Activated naive CD4-positive, alpha-beta T cell treated with anti-CD3 and anti-CD28 coated beads, Interleukin-2, amount 10 ng/mL, durations not matched to agents 5 hours and 36 hours (primary cell): ENCODE data around the gene RPL39. TPM values are rescaled to one million over a fixed set of nuclear protein-coding genes. Genes with fewer than 3 reads are reported as not detected.

Experiments used
- total RNA-seq, 2 experiments: library from RNA; stranded (reverse); gene quantifications; one replicate each; pipeline ENCODE4 v1.2.3, GENCODE V29; 2021

RPL39 gene
- total RNA-seq, result 1,000 to 10,000 TPM; 2,741 to 2,796 TPM

GRCh38 chrX:119791437-119792231 is at the start of gene RPL39:
Gene RPL39 (minus strand): TSS chrX:119791630. CDS start chrX:119791576, 54 bp downstream.

GRCh38 chrX:119757979-119758730 is 33.3 kb downstream of the RPL39 start, which contains the start of gene SOWAHD:
Gene SOWAHD (plus strand): TSS chrX:119758588. CDS start chrX:119758668, 80 bp downstream.

Other genes with a start within 250 kb of the RPL39 start
- 10 to 100 TPM; 17.3 to 18.4 TPM for gene STEEP1, start 226.2 kb downstream of the RPL39 start, total RNA-seq
- gene UBE2A, start 217.1 kb downstream of the RPL39 start, total RNA-seq, result 10 to 100 TPM; 61.4 to 64.9 TPM
- 10 to 100 TPM; 14.3 TPM for gene NKRF, start 185.2 kb downstream of the RPL39 start, total RNA-seq
- gene SEPTIN6, start 98.5 kb downstream of the RPL39 start, total RNA-seq, result 100 to 1,000 TPM; 255 to 261 TPM
- gene SOWAHD, start 33.0 kb downstream of the RPL39 start, total RNA-seq, result 1 to 10 TPM; 2.1 to 2.4 TPM
- 10 to 100 TPM in 1 of 2 experiments, 1 to 10 TPM in 1; 9.2 to 11.9 TPM for gene UPF3B, start 61.3 kb upstream of the RPL39 start, total RNA-seq
- 10 to 100 TPM; 34.5 to 35.8 TPM for gene RNF113A, start 80.1 kb upstream of the RPL39 start, total RNA-seq
- gene NDUFA1, start 80.2 kb upstream of the RPL39 start, total RNA-seq, result 100 to 1,000 TPM in 1 of 2 experiments, 10 to 100 TPM in 1; 96.6 to 103 TPM
- gene AKAP14, start 104.3 kb upstream of the RPL39 start, total RNA-seq, result not detected
- gene NKAP, start 152.1 kb upstream of the RPL39 start, total RNA-seq, result 1 to 10 TPM; 8.9 to 9.1 TPM